CD4-positive, alpha-beta memory T cell (primary cell): ENCODE data around the gene GLB1L2. TPM values are rescaled to one million over a fixed set of nuclear protein-coding genes. Genes with fewer than 3 reads are reported as not detected.

Source experiments
- CTCF ChIA-PET: fragments of 350-600 bp; sonication (Branson Sonifier 250); formaldehyde crosslinking; loops from one replicate; lab custom pipeline; 2021; ENCODE audit warnings: inconsistent platforms; ENCODE audit not compliant: partially characterized antibody; lab: Charles Lee
- POLR2A ChIA-PET: fragments of 350-600 bp; sonication (Branson Sonifier 250); formaldehyde crosslinking; loops from one replicate; lab custom pipeline; 2021; ENCODE audit not compliant: partially characterized antibody; lab: Charles Lee
- DNase-seq, 5 donors: peaks; one replicate each; pipeline versions ENCODE4 v3.0.0 to v3.0.0-alpha.2; 2020 to 2022; ENCODE audit warnings: mixed read lengths in 1 of 5
- H3K27ac ChIP-seq: one replicate; pipeline ENCODE4 v1.7.0; 2013; ENCODE audit warnings: low read depth, low read length
- H3K27me3 ChIP-seq: 2 replicates; pipeline ENCODE4 v1.7.0; 2013; ENCODE audit warnings: mild to moderate bottlenecking, low read length, moderate library complexity; ENCODE audit not compliant: insufficient read depth
- H3K36me3 ChIP-seq: 2 replicates; pipeline ENCODE4 v1.7.0; 2013; ENCODE audit warnings: mild to moderate bottlenecking, low read length, moderate library complexity; ENCODE audit not compliant: insufficient read depth
- H3K4me1 ChIP-seq: 2 replicates; pipeline ENCODE4 v1.7.0; 2013; ENCODE audit warnings: mild to moderate bottlenecking, low read length, moderate library complexity; ENCODE audit not compliant: insufficient read depth
- H3K4me3 ChIP-seq, 2 donors: one replicate each; pipeline ENCODE4 v1.7.0; 2013; ENCODE audit warnings: low read length in 2 of 2, mild to moderate bottlenecking in 1 of 2
- H3K9me3 ChIP-seq, 2 donors: one replicate each; pipeline ENCODE4 v1.7.0; 2013; ENCODE audit warnings: low read length in 2 of 2, control low read depth in 1 of 2; ENCODE audit not compliant: control insufficient read depth in 1 of 2
- H3K27ac Mint-ChIP-seq, 7 donors: one replicate each; pipeline ENCODE4 v1.8.0; 2020 to 2021; ENCODE audit warnings: mixed read lengths in 7 of 7, mild to moderate bottlenecking in 6 of 7, inconsistent platforms in 3 of 7, moderate library complexity in 3 of 7
- H3K27me3 Mint-ChIP-seq, 2 donors: one replicate each; pipeline ENCODE4 v1.8.0; 2020 to 2021; ENCODE audit warnings: mixed read lengths in 2 of 2
- H3K36me3 Mint-ChIP-seq, 2 donors: one replicate each; pipeline ENCODE4 v1.8.0; 2020 to 2021; ENCODE audit warnings: mixed read lengths in 2 of 2, inconsistent platforms in 1 of 2, mild to moderate bottlenecking in 1 of 2
- H3K4me1 Mint-ChIP-seq, 4 donors: one replicate each; pipeline ENCODE4 v1.8.0; 2020 to 2021; ENCODE audit warnings: mixed read lengths in 4 of 4, mild to moderate bottlenecking in 1 of 4
- H3K4me3 Mint-ChIP-seq, 8 donors: one replicate each; pipeline ENCODE4 v1.8.0; 2020 to 2021; ENCODE audit warnings: mixed read lengths in 8 of 8, mild to moderate bottlenecking in 7 of 8, moderate library complexity in 6 of 8, inconsistent platforms in 3 of 8
- H3K9me3 Mint-ChIP-seq, 8 donors: one replicate each; pipeline ENCODE4 v1.8.0; 2020 to 2021; ENCODE audit warnings: mixed read lengths in 8 of 8, mild to moderate bottlenecking in 5 of 8, inconsistent platforms in 3 of 8, moderate library complexity in 1 of 8
- intact Hi-C: fragments of 100-400 bp; cut with micrococcal nuclease; formaldehyde crosslinking; loops from one replicate; pipeline ENCODE4 v1.15.1; 2023
- polyA plus RNA-seq, 2 donors: library from polyadenylated mRNA; unstranded; fragments of 300-500 nt; fragmentation: Illumina TruSeq; gene quantifications; one replicate each; pipeline ENCODE4 v1.2.3, GENCODE V29; 2021
- total RNA-seq, 2 experiments: library from RNA; stranded (reverse); gene quantifications; one replicate each; pipeline ENCODE4 v1.2.3, GENCODE V29; 2021

GLB1L2 gene
- total and polyA plus RNA-seq, 4 experiments from 2014 or later, result 0.43 to 1.5 (median 0.99) TPM

DNA sequence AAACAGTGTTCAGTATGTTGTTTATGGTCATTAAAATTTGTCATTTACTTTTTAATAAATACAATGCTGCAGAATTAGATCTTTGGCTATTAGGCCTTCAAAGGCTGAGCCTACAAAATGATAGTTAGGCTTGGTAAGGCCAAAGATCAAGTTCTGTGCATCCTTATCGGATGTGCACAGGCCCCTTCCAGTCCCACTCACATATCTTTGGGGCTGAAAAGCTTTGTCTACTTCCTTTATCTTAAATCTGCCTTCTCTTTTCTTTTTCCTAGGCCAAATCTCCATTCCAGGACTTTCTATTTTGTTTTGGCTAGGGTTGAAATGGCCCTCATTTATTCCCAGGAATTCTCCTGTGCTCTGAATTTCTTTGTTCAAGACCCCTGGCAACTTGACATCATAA, 3.4 kb upstream of the GLB1L2 start:
- Mint-ChIP-seq H3K27ac (no peak overlapping the region), H3K36me3 (no peaks in the 10 kb centered on the region), H3K9me3 (no peaks in the 10 kb centered on the region), H3K4me3 (no peak overlapping the region), H3K27me3 (no peaks in the 10 kb centered on the region), H3K4me1 (peaks cover 7 to 22% (median 12%) of the 10 kb centered on the region in 4 donors)
- Histone ChIP-seq H3K27ac (no peak overlapping the region), H3K27me3 (no peaks in the 10 kb centered on the region), H3K4me1 (peaks cover 14% of the 10 kb centered on the region), H3K9me3 (no peaks in the 10 kb centered on the region), H3K4me3 (no peak overlapping the region), H3K36me3 (no peaks in the 10 kb centered on the region)
- intact Hi-C loops, result no loop called here
- POLR2A ChIA-PET, result no interaction called here
- DNase-seq, result no peak
- CTCF ChIA-PET, result no interaction called here

DNA sequence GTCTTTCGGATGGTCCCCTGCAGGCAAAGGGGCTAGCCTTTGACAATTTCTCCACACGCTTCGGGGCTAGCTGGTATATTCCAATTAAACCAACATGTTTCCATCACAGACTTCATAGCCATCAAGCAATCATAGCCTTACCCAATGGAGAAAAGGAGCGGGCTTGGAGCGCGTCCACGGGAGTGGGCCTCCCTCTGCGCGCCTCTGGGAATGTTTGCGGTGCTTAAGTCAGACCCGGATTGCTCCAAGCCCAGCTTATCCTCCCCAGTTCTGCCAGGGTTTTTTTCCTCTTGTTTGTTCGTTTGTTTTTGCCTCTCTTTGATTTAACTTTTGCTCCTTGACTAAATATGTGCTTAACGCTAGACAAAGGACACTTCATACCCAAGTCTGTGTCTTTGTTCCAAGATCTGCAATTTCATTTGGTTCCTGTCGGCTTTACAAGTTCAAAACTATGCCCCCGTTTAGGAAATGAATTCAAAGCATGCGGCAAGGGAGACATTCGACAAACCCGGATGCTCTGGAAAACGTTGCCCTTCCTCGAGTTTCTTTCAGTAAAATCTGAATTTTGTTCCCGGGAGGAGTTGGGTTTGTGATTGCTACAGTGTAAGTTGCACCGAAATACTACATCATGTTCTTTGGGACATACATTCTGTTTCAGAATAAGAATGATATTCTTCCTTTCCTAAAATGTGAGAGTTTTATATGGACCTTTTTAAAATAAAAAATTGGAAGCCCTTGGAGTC, 1.0 kb upstream of the GLB1L2 start:
- H3K4me3 Mint-ChIP-seq, result peak overlapping the region; percentile 85 to 95 (median 91)
- Histone ChIP-seq H3K27me3 (no peaks in the 10 kb centered on the region), H3K4me1 (peaks cover 14% of the 10 kb centered on the region), H3K4me3 (peak overlapping the region in 1 of 2 donors; percentile 38), H3K27ac (no peak overlapping the region), H3K9me3 (no peaks in the 10 kb centered on the region), H3K36me3 (no peaks in the 10 kb centered on the region)
- peak in 1 of 5 donors; percentile 2 for DNase-seq
- H3K4me1 Mint-ChIP-seq, result peaks cover 7 to 22% (median 12%) of the 10 kb centered on the region in 4 donors
- H3K9me3 Mint-ChIP-seq, result no peaks in the 10 kb centered on the region
- H3K27me3 Mint-ChIP-seq, result peaks cover 0 to 4% of the 10 kb centered on the region in 2 donors
- H3K36me3 Mint-ChIP-seq, result no peaks in the 10 kb centered on the region
- ChIA-PET CTCF (no interaction called here), POLR2A (no interaction called here)
- intact Hi-C loops, result loop anchor here (1.0 to 2.0 kb wide), 3 partner anchors 54 to 106 kb away; partner anchors contain the start of genes ACAD8, GLB1L3, THYN1 and VPS26B
- peak overlapping the region in 4 of 7 donors; percentile 9 to 84 (median 26) for H3K27ac Mint-ChIP-seq

DNA sequence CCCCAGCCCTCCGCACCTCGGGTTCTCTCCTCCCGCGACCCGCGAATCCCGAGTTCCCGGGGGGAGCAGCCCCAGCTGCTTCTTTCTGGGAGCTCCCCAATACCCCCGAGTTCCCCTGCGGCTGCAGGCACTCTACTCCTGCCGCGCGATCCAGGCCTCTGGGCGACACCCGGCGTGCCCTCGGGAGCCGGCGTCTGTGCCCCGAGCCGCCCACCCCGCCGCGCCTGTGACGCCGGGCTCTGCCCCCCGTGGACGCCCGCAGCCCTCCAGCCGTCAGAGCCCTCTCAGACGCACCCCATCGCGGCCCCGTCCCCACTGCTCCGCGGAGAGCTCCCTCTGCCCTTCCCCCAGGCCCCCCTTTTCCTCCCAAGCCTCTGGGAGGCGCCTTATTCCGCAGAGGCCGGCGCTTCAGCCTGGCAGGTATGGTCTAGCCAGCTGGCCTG, 422 bp downstream of the GLB1L2 start:
- Histone ChIP-seq H3K36me3 (no peaks in the 10 kb centered on the region), H3K4me1 (peaks cover 14% of the 10 kb centered on the region), H3K9me3 (no peaks in the 10 kb centered on the region), H3K27ac (no peak overlapping the region), H3K4me3 (peak overlapping the region in 1 of 2 donors; percentile 59), H3K27me3 (no peaks in the 10 kb centered on the region)
- intact Hi-C loops, result no loop called here
- Mint-ChIP-seq H3K4me1 (peaks cover 7 to 22% (median 12%) of the 10 kb centered on the region in 4 donors), H3K36me3 (no peaks in the 10 kb centered on the region), H3K4me3 (peak overlapping the region; percentile 75 to 86 (median 82)), H3K9me3 (no peaks in the 10 kb centered on the region), H3K27me3 (peaks cover 0 to 4% of the 10 kb centered on the region in 2 donors), H3K27ac (peak overlapping the region in 2 of 7 donors; percentile 75)
- DNase-seq, result peak in 1 of 5 donors; percentile 39
- ChIA-PET POLR2A (interaction anchor here (1.2 to 1.6 kb wide), 2 partner anchors 79 to 108 kb away, joined by 4 to 7 read pairs; partner anchors contain the start of genes ACAD8, NCAPD3, THYN1 and VPS26B), CTCF (interaction anchor here (0.9 to 1.0 kb wide), 2 partner anchors 56 to 70 kb away, joined by 3 read pairs; partner anchors contain the start of gene GLB1L3)

DNA sequence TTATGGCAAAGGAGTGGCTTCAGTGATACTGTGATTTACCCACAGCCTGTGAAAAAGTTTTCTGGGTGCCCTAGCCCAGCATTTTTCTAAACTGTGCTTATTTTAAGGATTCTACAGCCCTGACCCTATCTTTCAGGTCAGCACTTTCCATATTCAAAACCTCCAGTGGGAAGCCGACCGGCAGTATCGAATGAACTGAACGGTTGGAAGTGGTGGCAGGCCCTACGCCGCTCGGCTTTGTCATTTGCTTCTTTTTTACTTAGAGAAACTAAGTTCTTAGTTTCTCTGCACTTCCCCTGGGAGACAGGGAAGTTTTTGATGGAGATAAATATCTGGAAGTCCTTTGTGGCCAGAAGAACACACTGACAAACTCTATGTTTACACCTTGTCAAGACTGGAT, 994 bp downstream of the GLB1L2 start:
- no peaks in the 10 kb centered on the region for H3K36me3 ChIP-seq
- DNase-seq, result no peak
- H3K36me3 Mint-ChIP-seq, result no peaks in the 10 kb centered on the region
- H3K9me3 ChIP-seq, result no peaks in the 10 kb centered on the region
- peaks cover 14% of the 10 kb centered on the region for H3K4me1 ChIP-seq
- H3K4me1 Mint-ChIP-seq, result peaks cover 7 to 22% (median 12%) of the 10 kb centered on the region in 4 donors
- ChIA-PET POLR2A (interaction anchor here (1.1 to 1.6 kb wide), 3 partner anchors 57 to 109 kb away, joined by 3 to 7 read pairs (median 4); partner anchors contain the start of genes ACAD8, GLB1L3, NCAPD3 and THYN1), CTCF (no interaction called here)
- peak overlapping the region; percentile 74 to 86 (median 82) for H3K4me3 Mint-ChIP-seq
- H3K27me3 Mint-ChIP-seq, result peaks cover 0 to 4% of the 10 kb centered on the region in 2 donors
- no peak overlapping the region for H3K4me3 ChIP-seq
- intact Hi-C loops, result no loop called here
- H3K27ac ChIP-seq, result no peak overlapping the region
- H3K27me3 ChIP-seq, result no peaks in the 10 kb centered on the region
- H3K27ac Mint-ChIP-seq, result peak overlapping the region in 5 of 7 donors; percentile 60 to 75 (median 70)
- no peaks in the 10 kb centered on the region for H3K9me3 Mint-ChIP-seq

DNA sequence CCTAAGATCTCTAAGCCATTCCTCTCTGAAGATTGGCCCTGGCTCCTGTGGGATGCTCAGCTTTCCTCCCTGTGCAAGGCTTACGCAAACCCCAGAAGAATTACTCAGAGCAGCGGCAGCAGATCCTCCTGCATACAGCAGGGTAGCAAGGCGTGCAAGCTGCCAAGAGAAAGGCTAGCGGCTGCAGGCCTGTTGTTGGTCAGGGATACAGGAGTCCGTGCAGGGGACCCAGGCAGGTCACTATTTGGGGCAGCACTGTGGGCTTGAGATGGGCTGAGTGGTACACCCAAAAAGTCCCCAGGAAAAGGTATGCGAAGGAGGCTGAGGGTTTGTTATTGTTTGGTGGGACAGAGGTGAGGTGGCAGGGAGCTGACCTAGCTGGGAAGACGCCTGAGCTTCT, 1.5 kb downstream of the GLB1L2 start:
- Mint-ChIP-seq H3K27ac (peak overlapping the region in 2 of 7 donors; percentile 60 to 75), H3K9me3 (no peaks in the 10 kb centered on the region), H3K36me3 (no peaks in the 10 kb centered on the region), H3K27me3 (peaks cover 0 to 4% of the 10 kb centered on the region in 2 donors), H3K4me3 (peak overlapping the region in 7 of 8 donors; percentile 23 to 86 (median 72)), H3K4me1 (peaks cover 7 to 22% (median 12%) of the 10 kb centered on the region in 4 donors)
- CTCF ChIA-PET, result no interaction called here
- H3K36me3 ChIP-seq, result no peaks in the 10 kb centered on the region
- H3K27ac ChIP-seq, result no peak overlapping the region
- DNase-seq, result no peak
- POLR2A ChIA-PET, result interaction anchor here (1.1 to 1.6 kb wide), 2 partner anchors 57 to 109 kb away, joined by 3 to 7 read pairs; partner anchors contain the start of genes GLB1L3, NCAPD3 and VPS26B
- intact Hi-C loops, result no loop called here
- H3K4me3 ChIP-seq, result no peak overlapping the region
- peaks cover 14% of the 10 kb centered on the region for H3K4me1 ChIP-seq
- H3K27me3 ChIP-seq, result no peaks in the 10 kb centered on the region
- H3K9me3 ChIP-seq, result no peaks in the 10 kb centered on the region

DNA sequence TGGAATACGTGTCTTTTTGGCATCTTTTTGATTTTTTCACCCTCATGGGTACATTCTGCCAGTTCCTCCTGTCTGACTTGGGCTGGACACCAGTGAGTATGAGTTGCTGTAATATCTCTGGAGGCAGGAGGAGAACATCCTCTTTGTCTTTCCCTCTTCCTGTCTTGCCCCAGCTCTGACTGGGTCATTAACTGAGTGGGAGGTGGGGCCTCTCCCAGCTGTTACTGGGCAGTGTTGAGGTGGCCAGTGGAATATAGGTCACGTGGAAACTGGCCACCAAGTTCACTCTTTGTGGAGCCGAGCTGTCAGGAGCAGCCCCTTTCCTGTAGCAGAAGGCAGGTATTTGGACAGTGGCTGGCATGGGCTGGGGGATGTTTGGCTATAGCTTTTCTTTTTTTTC, 2.2 kb downstream of the GLB1L2 start:
- CTCF ChIA-PET, result interaction anchor here (0.6 kb wide), 1 partner anchor 377 kb away, joined by 3 read pairs; no protein-coding TSS in a partner anchor
- Mint-ChIP-seq H3K36me3 (no peaks in the 10 kb centered on the region), H3K4me3 (peak overlapping the region in 5 of 8 donors; percentile 2 to 72 (median 24)), H3K27me3 (peaks cover 0 to 4% of the 10 kb centered on the region in 2 donors), H3K9me3 (no peaks in the 10 kb centered on the region), H3K4me1 (peaks cover 7 to 22% (median 12%) of the 10 kb centered on the region in 4 donors), H3K27ac (peak overlapping the region in 2 of 7 donors; percentile 65 to 75)
- H3K27me3 ChIP-seq, result no peaks in the 10 kb centered on the region
- no peak for DNase-seq
- no peak overlapping the region for H3K4me3 ChIP-seq
- no peaks in the 10 kb centered on the region for H3K9me3 ChIP-seq
- POLR2A ChIA-PET, result interaction anchor here (1.1 kb wide), 1 partner anchor 58 kb away, joined by 3 read pairs; the partner anchor contains the start of gene GLB1L3
- H3K4me1 ChIP-seq, result peaks cover 14% of the 10 kb centered on the region
- intact Hi-C loops, result no loop called here
- H3K27ac ChIP-seq, result no peak overlapping the region
- H3K36me3 ChIP-seq, result no peaks in the 10 kb centered on the region
